ENCODE results near the gene PLAAT5. TPM values are rescaled to one million over a fixed set of nuclear protein-coding genes. Genes with fewer than 3 reads are reported as not detected.

The PLAAT5 gene
- total RNA-seq, 2 experiments from 2014 or later, result 0.16 TPM; not detected in 1

DNA sequence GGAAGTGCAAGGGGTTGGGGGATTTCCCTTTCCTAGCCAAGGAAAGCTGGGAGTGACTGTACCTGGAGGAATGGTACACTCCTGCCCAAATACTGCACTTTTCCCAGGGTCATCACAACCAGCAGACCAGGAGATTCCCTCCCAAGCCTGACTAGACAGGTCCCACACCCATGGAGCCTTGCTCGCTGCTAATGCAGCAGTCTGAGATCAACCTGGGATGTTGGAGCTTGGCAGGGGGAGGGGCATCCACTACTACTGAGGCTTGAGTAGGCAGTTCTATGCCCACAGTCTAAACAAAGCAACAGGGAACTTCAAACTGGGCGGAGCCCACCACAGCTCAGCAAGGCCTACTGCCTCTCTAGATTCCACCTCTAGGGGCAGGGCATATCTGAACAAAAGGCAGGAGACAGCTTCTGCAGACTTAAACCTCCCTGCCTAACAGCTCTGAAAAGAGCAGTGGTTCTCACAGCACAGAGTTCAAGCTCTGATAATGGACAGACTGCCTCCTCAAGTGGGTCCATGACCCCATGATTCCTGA, 62.9 kb downstream of the PLAAT5 start:
- Histone ChIP-seq H3K27ac (ENCODE audit: low read depth in 1 of 2, low read length in 2 of 2) (no peak overlapping the region), H3K36me3 (ENCODE audit: insufficient read depth, low read length) (no peaks in the 10 kb centered on the region), H3K9me3 (ENCODE audit: control insufficient read depth in 1 of 2, insufficient read depth in 1 of 2, low read length in 2 of 2) (peaks cover 0 to 3% of the 10 kb centered on the region in 2 experiments), H3K27me3 (ENCODE audit: control insufficient read depth in 1 of 2, insufficient read depth in 2 of 2, low read length in 2 of 2) (peaks cover 6 to 10% of the 10 kb centered on the region in 2 experiments), H3K4me1 (ENCODE audit: insufficient read depth, low read length) (no peaks in the 10 kb centered on the region), H3K4me3 (ENCODE audit: low read length) (no peak overlapping the region)
- ATAC-seq (ENCODE audit: poor library complexity), result no peak
- H3K27ac Mint-ChIP-seq, result no peak overlapping the region
- no peak for DNase-seq
- no peak for TF ChIP-seq CTCF (IDR thresholded peaks at IDR 0.05)
- CTCF ChIA-PET, result no interaction called here
- H3K27me3 Mint-ChIP-seq, result peaks cover 42% of the 10 kb centered on the region
- H3K4me3 Mint-ChIP-seq, result no peak overlapping the region
- intact Hi-C loops (cut with DNase I, micrococcal nuclease), result no loop called here
- H3K36me3 Mint-ChIP-seq (ENCODE audit: low read depth), result no peaks in the 10 kb centered on the region
- no peaks in the 10 kb centered on the region for H3K9me3 Mint-ChIP-seq
- POLR2A ChIA-PET, result no interaction called here
- H3K4me1 Mint-ChIP-seq (ENCODE audit: low read depth), result no peaks in the 10 kb centered on the region

- Mint-ChIP-seq H3K27me3 (peaks cover 14% of the 10 kb centered on the region), H3K27ac (no peak overlapping the region), H3K4me1 (ENCODE audit: low read depth) (peaks cover 14% of the 10 kb centered on the region), H3K4me3 (no peak overlapping the region), H3K9me3 (no peaks in the 10 kb centered on the region), H3K36me3 (ENCODE audit: low read depth) (no peaks in the 10 kb centered on the region)
- DNase-seq, result no peak
- H3K9me3 ChIP-seq (ENCODE audit: control insufficient read depth in 1 of 2, insufficient read depth in 1 of 2, low read length in 2 of 2), result no peaks in the 10 kb centered on the region
- H3K4me1 ChIP-seq (ENCODE audit: insufficient read depth, low read length), result peaks cover 17% of the 10 kb centered on the region
- CTCF ChIA-PET, result no interaction called here
- H3K27me3 ChIP-seq (ENCODE audit: control insufficient read depth in 1 of 2, insufficient read depth in 2 of 2, low read length in 2 of 2), result no peaks in the 10 kb centered on the region
- no peaks in the 10 kb centered on the region for H3K36me3 ChIP-seq (ENCODE audit: insufficient read depth, low read length)
- H3K27ac ChIP-seq (ENCODE audit: low read depth in 1 of 2, low read length in 2 of 2), result no peak overlapping the region
- POLR2A ChIA-PET, result no interaction called here
- ATAC-seq (ENCODE audit: poor library complexity), result no peak
- no peak for TF ChIP-seq CTCF (IDR thresholded peaks at IDR 0.05)
- intact Hi-C loops (cut with DNase I, micrococcal nuclease), result no loop called here
- H3K4me3 ChIP-seq (ENCODE audit: low read length), result no peak overlapping the region
Observed at GRCh38 chr11:63417174-63417852, 73.7 kb downstream of the PLAAT5 start.

Other genes with a start within 250 kb of the PLAAT5 start
- not detected for gene SLC22A25, start 247.6 kb downstream of the PLAAT5 start, total RNA-seq
- gene SLC22A9, start 121.4 kb downstream of the PLAAT5 start, total RNA-seq, result not detected
- gene LGALS12, start 14.9 kb upstream of the PLAAT5 start, total RNA-seq, result not detected
- 10 to 100 TPM; 80.4 to 82.4 TPM for gene PLAAT4, start 45.6 kb upstream of the PLAAT5 start, total RNA-seq
- gene PLAAT2, start 72.2 kb upstream of the PLAAT5 start, total RNA-seq, result under 1 TPM; 0.34 to 0.49 TPM
- gene PLAAT3, start 123.3 kb upstream of the PLAAT5 start, total RNA-seq, result 1 to 10 TPM; 2.4 to 3.6 TPM
- gene ATL3, start 180.2 kb upstream of the PLAAT5 start, total RNA-seq, result 10 to 100 TPM; 14.5 to 16.5 TPM
- 10 to 100 TPM; 16.4 to 17.6 TPM for gene RTN3, start 190.3 kb upstream of the PLAAT5 start, total RNA-seq